PFSK-1 (cell line): ENCODE results near the gene TBXAS1.

ENCODE experiments used
- FOXP2 ChIP-seq: optimal IDR thresholded peaks from 2 replicates; pipeline ENCODE3; 2011; ENCODE audit warnings: borderline replicate concordance, control low read depth, inconsistent platforms; ENCODE audit not compliant: insufficient read depth; ENCODE audit errors: extremely low read length, extremely low read depth
- POLR2AphosphoS5 ChIP-seq: IDR thresholded peaks from 2 replicates; pipeline ENCODE4 v1.6.1; 2012; ENCODE audit warnings: low read depth, mild to moderate bottlenecking, control low read depth, low read length, moderate library complexity
- REST ChIP-seq, 2 experiments: IDR thresholded peaks; 2 replicates each; pipeline versions ENCODE4 v1.6.1 to v1.8.0; 2011 to 2012; ENCODE audit warnings: low read depth in 2 of 2, low read length in 2 of 2, control low read depth in 1 of 2, inconsistent platforms in 1 of 2, mild to moderate bottlenecking in 1 of 2, moderate library complexity in 1 of 2; ENCODE audit not compliant: insufficient read depth in 1 of 2
- SIN3A ChIP-seq: IDR thresholded peaks from 2 replicates; pipeline ENCODE4 v1.6.1; 2012; ENCODE audit warnings: mild to moderate bottlenecking, low read length, moderate library complexity, borderline replicate concordance; ENCODE audit not compliant: insufficient read depth
- TAF1 ChIP-seq: IDR thresholded peaks from 2 replicates; pipeline ENCODE4 v1.6.1; 2012; ENCODE audit warnings: low read length, control low read depth, borderline replicate concordance; ENCODE audit not compliant: insufficient read depth

TBXAS1 gene

GRCh38 chr7:139902436-139903102, 73.5 kb downstream of the TBXAS1 start:
- TF ChIP-seq SIN3A (no peak), TAF1 (no peak), POLR2AphosphoS5 (no peak), REST (IDR thresholded peaks at IDR 0.05; ENCODE audit: insufficient read depth in 1 of 2, low read depth in 2 of 2, low read length in 2 of 2) (no peak), FOXP2 (no peak)

- TF ChIP-seq TAF1 (no peak), FOXP2 (no peak), SIN3A (no peak)
These were observed 77.8 kb downstream of the TBXAS1 start for GRCh38 chr7:139906879-139907278.

GRCh38 chr7:139908792-139909191, 79.7 kb downstream of the TBXAS1 start:
- TF ChIP-seq POLR2AphosphoS5 (no peak), TAF1 (no peak)

- no peak for TF ChIP-seq REST (IDR thresholded peaks at IDR 0.05; ENCODE audit: insufficient read depth in 1 of 2, low read depth in 2 of 2, low read length in 2 of 2)
- TF ChIP-seq POLR2AphosphoS5, result no peak
These were observed 80.5 kb downstream of the TBXAS1 start for GRCh38 chr7:139909379-139910050.

GRCh38 chr7:139913021-139913844, 84.2 kb downstream of the TBXAS1 start:
- TF ChIP-seq SIN3A, result no peak
- TF ChIP-seq FOXP2, result no peak
- TF ChIP-seq REST (IDR thresholded peaks at IDR 0.05; ENCODE audit: insufficient read depth in 1 of 2, low read depth in 2 of 2, low read length in 2 of 2), result no peak
- TF ChIP-seq TAF1, result no peak
- TF ChIP-seq POLR2AphosphoS5, result no peak

- TF ChIP-seq POLR2AphosphoS5 (no peak), SIN3A (no peak), TAF1 (no peak), REST (IDR thresholded peaks at IDR 0.05; ENCODE audit: insufficient read depth in 1 of 2, low read depth in 2 of 2, low read length in 2 of 2) (no peak), FOXP2 (no peak)
These were observed 84.7 kb downstream of the TBXAS1 start for GRCh38 chr7:139913845-139914135.
